ENCODE results near the gene DCAF7.

DCAF7 gene

DNA sequence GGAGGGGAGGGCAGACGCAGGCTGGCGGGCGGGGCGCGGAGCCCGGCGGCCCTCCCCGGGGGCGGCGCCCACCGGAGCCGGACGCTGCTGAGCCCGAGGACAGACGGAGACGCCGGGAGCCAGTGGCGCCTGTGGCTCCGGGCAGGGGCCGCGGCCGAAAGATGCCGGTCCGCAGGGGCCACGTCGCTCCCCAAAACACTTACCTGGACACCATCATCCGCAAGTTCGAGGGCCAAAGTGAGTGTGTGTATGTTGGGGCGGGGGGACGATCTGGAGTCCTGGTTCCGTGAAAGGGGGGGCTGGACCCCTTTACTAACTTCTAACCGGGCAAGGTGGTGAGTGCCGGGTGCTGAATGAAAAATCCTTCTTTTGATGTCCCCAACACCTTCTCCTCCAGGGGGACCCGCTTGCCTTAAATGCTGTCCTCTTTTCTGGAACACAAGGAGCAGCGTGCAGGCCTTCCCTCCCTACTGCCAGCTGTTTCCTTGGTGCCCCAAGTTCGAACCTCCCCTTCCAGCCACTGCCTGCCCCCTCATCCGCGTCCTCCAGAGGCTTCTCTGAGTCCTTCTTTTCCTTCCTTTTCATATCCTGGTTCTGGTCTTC, 26.9 kb upstream of the DCAF7 start, which contains the start of gene KCNH6:
KCNH6 (plus strand) TSS at position 106 of the 603 bp plus-strand sequence; CDS start at position 162, 56 bp downstream.
- no peak for DNase-seq (ENCODE audit: low read depth, low spot score)
- H3K4me3 ChIP-seq (ENCODE audit: low read length): no peak within 1 kb of the TSS

DNA sequence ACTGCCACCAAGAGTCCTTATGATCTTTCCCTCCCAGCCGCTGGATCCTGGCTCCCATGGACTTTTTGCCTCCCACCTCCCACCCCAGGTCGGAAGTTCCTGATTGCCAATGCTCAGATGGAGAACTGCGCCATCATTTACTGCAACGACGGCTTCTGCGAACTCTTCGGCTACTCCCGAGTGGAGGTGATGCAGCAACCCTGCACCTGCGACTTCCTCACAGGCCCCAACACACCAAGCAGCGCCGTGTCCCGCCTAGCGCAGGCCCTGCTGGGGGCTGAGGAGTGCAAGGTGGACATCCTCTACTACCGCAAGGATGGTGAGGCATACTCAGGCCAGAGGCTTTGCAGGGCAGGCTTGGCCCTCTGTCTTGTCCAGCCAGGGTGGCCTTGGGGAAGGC, 26.2 kb upstream of the DCAF7 start:
- no peak for DNase-seq (ENCODE audit: low read depth, low spot score)

DNA sequence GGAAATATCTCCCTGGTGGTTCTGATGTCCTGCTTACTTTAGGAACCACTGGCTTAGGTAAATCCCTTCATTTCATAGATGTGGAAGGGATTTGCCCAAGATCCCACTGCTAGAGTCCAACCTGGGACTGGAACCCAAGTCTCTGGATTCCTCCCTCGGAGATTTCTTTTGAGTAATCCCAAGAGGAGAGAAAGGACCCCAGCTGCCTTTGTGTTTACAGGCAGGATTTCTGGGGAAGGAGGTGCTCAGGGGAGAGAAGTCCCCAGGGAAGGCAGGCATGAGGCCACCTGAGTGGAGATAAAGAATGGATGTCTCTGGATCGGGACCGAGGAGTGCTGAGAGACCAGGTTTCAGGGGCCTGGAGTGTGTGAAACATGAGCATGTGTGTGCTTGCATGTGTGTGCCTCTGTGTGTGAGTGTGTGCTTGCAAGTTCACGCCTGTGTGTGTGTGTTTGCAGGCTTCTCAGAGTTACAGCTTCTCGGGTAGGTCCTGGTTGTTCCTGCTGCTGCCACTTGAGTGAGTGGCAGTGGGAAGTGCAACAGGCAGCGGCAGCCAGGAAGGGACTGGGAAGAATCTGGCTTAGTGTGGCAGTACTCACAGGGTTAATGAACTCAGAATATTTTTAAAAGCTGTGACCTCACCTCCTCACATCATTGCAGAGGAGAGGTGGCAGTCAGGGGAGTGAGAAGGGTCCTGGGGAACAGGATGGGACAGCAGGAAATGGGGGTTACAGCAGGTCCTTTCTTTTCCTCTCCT, 24.9 kb upstream of the DCAF7 start:
- no peak overlapping the region for H3K4me3 ChIP-seq (ENCODE audit: low read length)
- no peak for DNase-seq (ENCODE audit: low read depth, low spot score)

More for the DNA sequence above, 26.2 kb upstream of the DCAF7 start:
- H3K4me3 ChIP-seq (ENCODE audit: low read length): no peak overlapping the region

DNA sequence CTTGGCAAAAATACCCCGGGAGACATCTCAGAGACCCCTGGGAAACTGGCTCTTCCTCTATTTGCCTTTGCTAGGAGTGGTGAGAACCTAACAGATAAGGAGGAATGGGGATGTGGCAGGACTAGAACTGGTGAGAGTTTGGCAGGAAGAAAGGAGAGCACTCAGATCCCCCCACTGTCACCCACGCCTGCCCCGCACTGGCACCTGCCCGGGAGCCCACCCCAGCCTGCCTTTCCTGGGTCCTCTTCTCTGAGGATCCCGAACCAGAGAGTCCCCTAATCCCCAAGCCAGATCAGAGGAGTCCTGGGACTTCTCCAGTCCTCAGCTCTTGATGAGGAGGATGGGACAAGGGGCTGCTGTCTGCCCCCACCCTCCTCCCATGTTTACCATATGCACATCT, 23.4 kb upstream of the DCAF7 start:
- DNase-seq (ENCODE audit: low read depth, low spot score): no peak
- H3K4me3 ChIP-seq (ENCODE audit: low read length): no peak overlapping the region

DNA sequence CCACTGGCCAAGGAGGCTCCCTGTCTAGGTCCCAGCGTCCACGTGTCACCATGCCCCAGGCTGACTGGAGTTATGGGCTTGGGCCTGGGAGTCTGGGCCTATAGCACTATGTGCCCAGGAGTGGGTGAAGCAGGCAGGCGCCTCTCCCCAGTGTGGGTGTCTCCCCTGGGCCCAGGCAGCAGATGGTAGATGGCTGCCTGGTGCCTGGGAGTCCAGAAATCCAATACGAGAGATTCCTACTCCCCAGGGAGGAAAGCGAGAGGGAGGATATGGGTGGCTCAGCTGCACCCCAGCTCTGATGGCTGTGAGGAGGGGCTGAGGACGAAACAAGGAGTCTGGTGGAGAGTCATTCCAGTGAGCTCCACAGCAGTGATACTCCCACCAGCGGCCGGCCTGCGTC, 22.1 kb upstream of the DCAF7 start:
- H3K4me3 ChIP-seq (ENCODE audit: low read length): no peak overlapping the region
- DNase-seq (ENCODE audit: low read depth, low spot score): no peak

DNA sequence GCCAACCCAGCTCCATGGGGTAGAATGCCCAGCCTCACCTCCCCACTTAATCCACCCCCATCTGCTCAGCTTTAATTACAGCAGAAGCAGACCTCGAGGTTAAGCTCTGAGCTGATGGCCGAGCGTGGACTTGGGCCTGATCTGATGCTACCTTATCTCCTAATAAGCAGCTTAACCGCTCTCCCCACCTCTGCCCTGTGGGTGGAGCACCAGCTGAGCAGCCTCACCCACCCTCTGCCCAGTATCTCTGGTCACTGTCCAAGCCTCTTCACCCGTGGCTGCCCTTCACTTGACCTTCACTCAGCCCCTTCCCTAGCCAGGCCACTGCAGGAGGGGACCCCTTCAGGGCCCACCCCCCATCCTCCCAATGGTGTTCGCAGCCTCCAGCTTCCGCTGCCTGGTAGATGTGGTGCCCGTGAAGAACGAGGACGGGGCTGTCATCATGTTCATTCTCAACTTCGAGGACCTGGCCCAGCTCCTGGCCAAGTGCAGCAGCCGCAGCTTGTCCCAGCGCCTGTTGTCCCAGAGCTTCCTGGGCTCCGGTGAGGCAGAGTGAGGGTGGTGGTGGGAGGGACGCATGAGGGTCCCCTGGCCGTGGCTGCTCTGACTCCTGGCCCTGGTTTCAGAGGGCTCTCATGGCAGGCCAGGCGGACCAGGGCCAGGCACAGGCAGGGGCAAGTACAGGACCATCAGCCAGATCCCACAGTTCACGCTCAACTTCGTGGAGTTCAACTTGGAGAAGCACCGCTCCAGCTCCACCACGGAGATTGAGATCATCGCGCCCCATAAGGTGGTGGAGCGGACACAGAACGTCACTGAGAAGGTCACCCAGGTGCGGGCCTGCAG, 20.3 kb upstream of the DCAF7 start:
- H3K4me3 ChIP-seq (ENCODE audit: low read length): no peak overlapping the region
- DNase-seq (ENCODE audit: low read depth, low spot score): no peak

DNA sequence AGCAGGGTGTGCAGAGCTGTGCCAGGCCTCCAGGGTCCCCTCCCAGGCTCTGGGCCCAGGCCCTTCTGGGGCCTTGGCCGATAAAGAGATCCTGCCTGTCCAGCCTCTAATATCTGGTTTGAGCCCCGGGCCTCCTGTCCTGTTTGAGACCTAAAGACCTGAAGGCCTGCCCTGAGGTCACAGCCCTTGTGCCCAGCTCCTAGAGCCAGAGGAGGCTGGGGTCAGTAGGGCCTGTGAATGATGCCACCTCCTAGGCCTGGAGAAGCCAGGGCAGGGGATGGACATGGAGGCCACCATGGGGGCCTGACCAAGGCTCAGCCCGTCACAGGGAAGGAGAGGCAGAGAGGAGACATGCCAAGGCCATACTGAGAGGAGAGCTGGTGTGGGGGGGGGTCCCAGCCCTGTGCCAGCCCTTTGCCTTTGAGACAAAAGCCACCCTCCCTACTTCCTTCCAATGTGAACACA, 19.7 kb upstream of the DCAF7 start:
- H3K4me3 ChIP-seq (ENCODE audit: low read length): no peak overlapping the region
- no peak for DNase-seq (ENCODE audit: low read depth, low spot score)

DNA sequence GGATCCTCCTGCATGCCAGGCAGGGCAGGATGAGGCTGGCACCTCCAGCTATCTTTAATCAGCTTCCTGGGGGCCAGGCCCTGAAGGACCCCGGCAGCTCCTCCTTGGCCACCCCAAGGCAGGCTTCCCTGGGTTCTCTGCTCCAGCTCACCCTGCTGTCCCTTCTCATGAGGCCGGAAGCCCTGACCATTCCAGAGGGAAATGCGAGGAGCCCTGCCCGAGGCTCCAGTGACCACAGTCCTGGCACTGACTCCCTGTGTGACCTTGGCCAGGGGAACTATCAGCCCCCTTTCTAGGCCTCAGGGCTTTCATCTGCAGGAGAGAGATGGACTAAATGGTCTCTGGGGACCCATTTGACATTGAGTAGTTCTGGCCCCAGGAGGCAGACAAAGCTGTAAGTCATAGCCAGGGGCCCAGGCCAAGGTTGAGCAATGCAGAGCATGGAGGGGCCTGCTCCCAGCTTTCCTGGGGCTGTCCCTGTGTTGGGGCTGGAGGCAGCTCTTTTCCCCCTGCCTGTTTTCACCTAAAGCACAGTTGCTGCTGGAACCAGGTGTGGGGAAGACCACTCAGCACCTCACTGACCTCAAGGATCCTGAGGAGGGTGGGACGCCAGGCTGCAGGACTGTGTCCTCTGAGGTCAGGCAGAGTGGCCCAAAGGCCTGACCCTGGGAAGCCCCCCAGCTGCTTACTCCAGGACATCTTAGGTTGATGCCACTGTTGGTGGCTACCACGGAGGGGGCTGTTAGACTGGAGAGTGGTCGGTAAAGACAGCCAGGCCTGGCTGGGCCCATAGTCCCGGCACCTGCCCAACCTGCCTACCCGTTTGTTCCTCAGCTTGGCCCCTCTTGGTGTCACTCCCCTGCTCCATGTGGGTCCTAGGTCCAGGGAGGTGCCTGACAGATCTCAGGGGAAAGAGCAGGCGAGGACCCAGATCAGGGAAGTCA, 19.0 kb upstream of the DCAF7 start:
- DNase-seq (ENCODE audit: low read depth, low spot score): no peak
- H3K4me3 ChIP-seq (ENCODE audit: low read length): no peak overlapping the region

DNA sequence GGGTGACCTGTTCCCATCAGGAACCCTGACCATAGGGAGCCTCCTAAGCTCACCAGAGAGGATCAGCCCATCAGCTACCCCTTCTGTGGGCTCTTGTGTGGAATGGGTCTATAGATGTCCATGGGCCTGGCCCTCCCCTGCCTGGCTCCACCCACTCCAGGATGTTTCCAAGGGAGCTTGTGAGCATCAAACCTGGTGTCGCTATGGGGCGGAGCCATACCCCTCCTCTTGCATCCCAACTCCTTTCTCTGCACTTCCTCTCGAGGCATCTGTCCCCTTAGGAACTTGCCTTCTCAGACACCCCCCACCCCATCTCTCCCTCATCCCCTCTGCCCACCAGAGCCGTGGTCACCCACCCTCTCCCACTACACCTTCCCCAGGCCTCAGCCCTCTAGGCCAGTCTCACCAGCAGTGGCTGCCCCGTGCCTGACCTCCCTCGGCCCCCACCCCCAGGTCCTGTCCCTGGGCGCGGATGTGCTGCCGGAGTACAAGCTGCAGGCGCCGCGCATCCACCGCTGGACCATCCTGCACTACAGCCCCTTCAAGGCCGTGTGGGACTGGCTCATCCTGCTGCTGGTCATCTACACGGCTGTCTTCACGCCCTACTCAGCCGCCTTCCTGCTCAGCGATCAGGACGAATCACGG, 16.7 kb upstream of the DCAF7 start:
- H3K4me3 ChIP-seq (ENCODE audit: low read length): no peak overlapping the region
- no peak for DNase-seq (ENCODE audit: low read depth, low spot score)

DNA sequence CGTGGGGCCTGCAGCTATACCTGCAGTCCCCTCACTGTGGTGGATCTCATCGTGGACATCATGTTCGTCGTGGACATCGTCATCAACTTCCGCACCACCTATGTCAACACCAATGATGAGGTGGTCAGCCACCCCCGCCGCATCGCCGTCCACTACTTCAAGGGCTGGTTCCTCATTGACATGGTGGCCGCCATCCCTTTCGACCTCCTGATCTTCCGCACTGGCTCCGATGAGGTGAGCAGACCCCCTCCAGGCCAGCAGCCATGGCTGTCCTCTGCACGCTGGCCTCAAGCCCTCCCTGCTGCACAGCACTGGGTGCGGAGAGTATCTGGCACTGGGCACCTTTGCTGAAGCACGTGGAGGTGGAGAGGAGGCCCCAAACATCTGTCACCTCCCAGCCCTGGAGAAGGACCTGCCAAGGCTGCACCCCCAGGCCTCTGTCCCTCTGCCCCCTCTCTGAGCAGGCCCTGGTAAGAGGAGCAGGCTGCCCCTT, 16.2 kb upstream of the DCAF7 start:
- H3K4me3 ChIP-seq (ENCODE audit: low read length): no peak overlapping the region
- no peak for DNase-seq (ENCODE audit: low read depth, low spot score)

DNA sequence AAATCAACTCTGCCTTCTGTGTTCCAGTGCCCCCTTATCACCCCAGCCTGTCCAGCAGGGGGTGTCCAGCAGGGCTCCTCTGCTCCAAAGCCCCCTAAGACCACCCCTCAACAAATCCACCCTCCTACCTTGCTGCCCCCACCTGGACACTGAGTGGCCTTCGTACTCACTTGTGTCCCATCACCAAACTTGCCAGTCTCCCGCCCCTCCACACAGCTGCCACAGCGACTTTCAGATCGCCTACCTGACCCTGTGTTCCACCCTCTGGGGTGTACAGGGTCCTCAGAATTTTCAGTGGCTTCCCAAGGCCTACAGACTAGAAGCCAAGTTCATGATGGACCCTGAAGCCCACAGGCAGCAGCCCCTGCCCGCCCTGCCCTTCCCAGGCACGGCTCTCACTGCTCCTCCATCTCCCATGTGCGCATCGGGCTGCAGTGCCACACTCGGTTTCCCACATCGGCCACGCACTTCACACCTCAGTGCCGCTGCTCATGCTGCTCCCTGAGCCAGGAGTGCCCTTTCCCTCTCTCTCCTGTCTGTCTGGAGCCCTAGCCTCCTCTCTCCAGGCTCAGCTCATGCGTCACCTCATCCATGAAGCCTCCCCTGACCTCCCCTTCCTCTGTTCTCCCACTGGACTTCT, 15.3 kb upstream of the DCAF7 start:
- no peak for DNase-seq (ENCODE audit: low read depth, low spot score)
- H3K4me3 ChIP-seq (ENCODE audit: low read length): no peak overlapping the region

DNA sequence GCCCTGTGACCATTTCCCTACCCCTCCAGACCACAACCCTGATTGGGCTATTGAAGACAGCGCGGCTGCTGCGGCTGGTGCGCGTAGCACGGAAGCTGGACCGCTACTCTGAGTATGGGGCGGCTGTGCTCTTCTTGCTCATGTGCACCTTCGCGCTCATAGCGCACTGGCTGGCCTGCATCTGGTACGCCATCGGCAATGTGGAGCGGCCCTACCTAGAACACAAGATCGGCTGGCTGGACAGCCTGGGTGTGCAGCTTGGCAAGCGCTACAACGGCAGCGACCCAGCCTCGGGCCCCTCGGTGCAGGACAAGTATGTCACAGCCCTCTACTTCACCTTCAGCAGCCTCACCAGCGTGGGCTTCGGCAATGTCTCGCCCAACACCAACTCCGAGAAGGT, 14.6 kb upstream of the DCAF7 start:
- H3K4me3 ChIP-seq (ENCODE audit: low read length): no peak overlapping the region
- DNase-seq (ENCODE audit: low read depth, low spot score): no peak

DNA sequence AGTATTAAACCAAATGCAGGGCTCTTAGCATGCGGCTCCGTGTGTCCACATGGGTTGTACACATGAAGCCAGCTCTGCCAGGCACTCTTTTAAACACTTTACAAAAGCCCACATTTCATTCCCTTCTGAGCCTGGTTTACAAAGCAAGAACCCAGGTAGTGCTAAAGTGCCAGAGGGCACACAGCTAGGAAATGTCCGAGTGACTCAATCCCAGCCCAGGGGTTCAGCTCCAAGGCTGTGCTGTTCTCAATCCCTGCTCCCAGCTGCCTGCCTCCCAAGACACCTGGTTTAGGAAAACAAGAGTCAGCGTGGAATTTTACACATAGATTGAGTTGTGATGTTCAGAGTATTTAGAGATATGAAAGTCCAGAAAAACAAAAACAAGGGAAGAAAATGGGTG, 13.3 kb upstream of the DCAF7 start:
- no peak overlapping the region for H3K4me3 ChIP-seq (ENCODE audit: low read length)
- DNase-seq (ENCODE audit: low read depth, low spot score): no peak

DNA sequence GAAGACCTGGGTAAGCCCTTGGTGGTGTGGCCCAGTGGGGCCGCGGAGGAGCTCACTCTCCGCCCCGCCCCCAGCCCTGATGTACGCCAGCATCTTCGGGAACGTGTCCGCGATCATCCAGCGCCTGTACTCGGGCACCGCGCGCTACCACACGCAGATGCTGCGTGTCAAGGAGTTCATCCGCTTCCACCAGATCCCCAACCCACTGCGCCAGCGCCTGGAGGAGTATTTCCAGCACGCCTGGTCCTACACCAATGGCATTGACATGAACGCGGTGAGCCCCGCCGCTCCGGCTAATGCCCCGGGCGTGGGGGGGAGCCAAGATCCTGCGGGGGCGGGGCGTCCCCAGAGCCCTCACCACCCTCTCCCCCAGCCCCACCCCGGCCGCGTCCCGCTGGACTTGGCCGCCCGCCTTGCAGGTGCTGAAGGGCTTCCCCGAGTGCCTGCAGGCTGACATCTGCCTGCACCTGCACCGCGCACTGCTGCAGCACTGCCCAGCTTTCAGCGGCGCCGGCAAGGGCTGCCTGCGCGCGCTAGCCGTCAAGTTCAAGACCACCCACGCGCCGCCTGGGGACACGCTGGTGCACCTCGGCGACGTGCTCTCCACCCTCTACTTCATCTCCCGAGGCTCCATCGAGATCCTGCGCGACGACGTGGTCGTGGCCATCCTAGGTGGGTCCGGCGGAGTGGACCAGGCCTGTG, 12.1 kb upstream of the DCAF7 start:
- no peak for DNase-seq (ENCODE audit: low read depth, low spot score)
- no peak overlapping the region for H3K4me3 ChIP-seq (ENCODE audit: low read length)

DNA sequence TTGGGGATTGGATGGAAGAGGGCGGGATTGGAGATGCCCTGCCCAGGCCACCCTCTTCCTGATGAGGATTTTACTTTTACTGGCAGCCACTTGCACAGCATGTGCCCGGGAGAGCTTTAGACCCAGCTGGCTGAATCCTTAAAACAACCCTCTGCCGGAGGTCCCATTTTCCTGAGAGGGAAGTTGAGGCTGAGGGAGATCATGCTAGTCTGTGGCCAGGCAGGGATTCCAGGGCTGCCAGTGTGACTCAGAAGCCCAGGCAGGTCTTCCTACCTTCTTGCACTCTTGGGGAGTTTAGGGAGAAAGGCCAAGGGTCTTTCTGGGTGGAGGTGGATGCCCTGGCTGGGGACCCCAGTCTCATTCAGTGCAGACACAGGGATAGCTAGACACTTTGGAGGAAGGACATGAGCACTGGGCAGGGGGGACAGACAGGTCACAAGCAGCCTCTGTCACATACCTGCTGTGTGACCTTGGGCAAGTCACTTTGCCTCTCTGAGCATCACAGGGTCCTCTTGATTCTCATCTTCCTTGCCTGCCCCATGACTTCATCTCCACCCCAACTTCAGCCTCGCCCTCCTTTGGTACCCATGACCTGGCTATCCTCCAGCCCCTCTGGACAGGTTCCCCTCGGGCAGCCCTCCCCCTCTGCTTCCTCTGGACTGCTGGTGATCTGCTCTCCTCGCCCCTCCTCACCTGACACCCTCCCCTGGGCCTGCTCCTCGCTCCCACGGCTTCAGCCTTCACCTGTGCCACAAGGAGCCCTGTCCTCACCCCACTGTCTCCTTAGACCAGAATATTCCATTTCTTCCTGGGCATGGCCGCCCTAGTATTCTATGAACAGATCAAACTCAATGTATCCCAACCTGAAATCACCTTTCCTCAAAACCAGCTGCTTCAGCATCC, 11.3 kb upstream of the DCAF7 start:
- no peak overlapping the region for H3K4me3 ChIP-seq (ENCODE audit: low read length)
- no peak for DNase-seq (ENCODE audit: low read depth, low spot score)

DNA sequence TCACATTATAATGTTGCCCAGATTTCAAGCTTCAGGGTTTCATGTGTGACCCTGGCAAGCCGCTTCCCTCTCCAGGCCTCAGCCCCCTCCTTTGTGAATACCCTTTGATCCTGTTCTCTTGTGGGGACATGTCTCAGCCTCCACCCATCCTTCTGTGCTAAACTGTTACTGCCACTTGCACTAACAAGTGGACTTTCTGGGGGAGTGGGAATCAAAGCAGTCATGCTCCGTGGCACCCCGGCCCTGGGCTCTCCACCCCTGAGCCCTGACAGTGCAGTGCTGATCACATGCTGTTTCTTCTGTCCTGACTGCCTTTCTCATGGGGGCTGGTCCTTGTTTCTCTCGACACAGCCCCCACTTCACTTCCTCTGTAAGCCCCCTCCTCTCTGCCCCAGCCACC, 9.7 kb upstream of the DCAF7 start:
- no peak overlapping the region for H3K4me3 ChIP-seq (ENCODE audit: low read length)
- no peak for DNase-seq (ENCODE audit: low read depth, low spot score)
